ENCODE results near the gene ZNF584.

DNA sequence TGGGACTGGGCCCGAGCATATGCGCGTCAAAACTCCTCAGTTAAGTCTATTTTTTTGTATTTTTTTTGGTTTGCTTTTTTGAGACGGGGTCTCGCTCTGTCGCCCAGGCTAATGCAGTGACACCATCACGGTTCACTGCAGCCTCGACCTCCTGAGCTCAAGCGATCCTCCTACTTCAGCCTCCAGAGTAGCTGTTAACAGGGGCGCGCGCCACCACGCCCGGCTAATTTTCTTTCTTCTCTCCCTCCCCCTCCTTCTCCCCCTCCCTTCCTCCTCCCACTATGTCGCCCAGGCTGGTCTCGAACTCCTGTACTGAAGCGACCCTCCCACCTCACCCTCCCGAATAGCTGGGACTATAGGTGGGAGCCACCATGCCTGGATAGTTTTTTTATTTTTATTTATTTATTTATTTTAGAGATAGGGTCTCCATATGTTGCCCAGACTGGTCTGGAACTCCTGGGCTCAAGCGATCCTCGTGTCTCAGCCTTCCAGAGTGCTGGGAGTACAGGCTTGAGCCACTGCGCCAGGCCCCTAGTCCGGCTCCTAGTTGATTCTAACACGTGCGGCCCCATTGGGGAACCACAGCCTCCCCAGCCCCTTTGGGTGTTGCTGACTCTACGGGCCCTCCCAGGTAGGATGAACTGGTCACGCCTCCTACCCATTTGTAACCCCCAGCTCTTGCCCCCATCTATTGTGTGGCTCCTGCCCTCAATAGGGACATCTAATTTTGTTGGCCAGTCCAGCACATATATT is 26.8 kb upstream of the ZNF584 start:
- TF ChIP-seq, protein P1, sequence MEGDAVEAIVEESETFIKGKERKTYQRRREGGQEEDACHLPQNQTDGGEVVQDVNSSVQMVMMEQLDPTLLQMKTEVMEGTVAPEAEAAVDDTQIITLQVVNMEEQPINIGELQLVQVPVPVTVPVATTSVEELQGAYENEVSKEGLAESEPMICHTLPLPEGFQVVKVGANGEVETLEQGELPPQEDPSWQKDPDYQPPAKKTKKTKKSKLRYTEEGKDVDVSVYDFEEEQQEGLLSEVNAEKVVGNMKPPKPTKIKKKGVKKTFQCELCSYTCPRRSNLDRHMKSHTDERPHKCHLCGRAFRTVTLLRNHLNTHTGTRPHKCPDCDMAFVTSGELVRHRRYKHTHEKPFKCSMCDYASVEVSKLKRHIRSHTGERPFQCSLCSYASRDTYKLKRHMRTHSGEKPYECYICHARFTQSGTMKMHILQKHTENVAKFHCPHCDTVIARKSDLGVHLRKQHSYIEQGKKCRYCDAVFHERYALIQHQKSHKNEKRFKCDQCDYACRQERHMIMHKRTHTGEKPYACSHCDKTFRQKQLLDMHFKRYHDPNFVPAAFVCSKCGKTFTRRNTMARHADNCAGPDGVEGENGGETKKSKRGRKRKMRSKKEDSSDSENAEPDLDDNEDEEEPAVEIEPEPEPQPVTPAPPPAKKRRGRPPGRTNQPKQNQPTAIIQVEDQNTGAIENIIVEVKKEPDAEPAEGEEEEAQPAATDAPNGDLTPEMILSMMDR (conservative IDR thresholded peaks at IDR 0.05; ENCODE audit: low read length), result no peak
- no peak for TF ChIP-seq EZH2phosphoT487 (IDR thresholded peaks at IDR 0.05; ENCODE audit: borderline replicate concordance, low read depth, low read length)

All from OCI-LY7 (cell line).